H1 (cell line): ENCODE data around the gene CFAP97D1. TPM values are rescaled to one million over a fixed set of nuclear protein-coding genes. Genes with fewer than 3 reads are reported as not detected.

Source experiments
- CHD1 ChIP-seq: IDR thresholded peaks from 2 replicates; pipeline ENCODE4 v1.6.1; 2012; ENCODE audit warnings: low read depth, low read length, improper control_type of control experiment
- polyA plus RNA-seq, 7 experiments: library from polyadenylated mRNA; depleted of rRNA in 3 of 7; stranded (reverse) in 5 of 7; unstranded in 2 of 7; fragments of >200 nt in 5 of 7; fragments of 200-250 nt in 2 of 7; gene quantifications; 1 replicate in 5 of 7; 2 replicates in 1 of 7; 4 replicates in 1 of 7; pipeline versions ENCODE4 v1.2.1 to v1.2.3, GENCODE V29; 2011 to 2013; ENCODE audit warnings: missing spikeins in 2 of 7, mixed read lengths in 2 of 7
- total RNA-seq: library from RNA; stranded (reverse); fragmentation: NEBNext Ultra II Directional; extraction: Animal tissue kit (Norgen Biotek cat#: 25700); gene quantifications from 2 replicates; pipeline ENCODE4 v1.2.1, GENCODE V29; 2021

The CFAP97D1 gene
- total and polyA plus RNA-seq, 2 of the 8 experiments (the other 6 are each of a cell fraction or from before 2014, with no cell fraction given): 0.02 to 0.07 TPM

- no peak for TF ChIP-seq CHD1
These were observed 4.4 kb downstream of the CFAP97D1 start (continued) for GRCh38 chr17:43784628-43785101.
